ENCODE measurements around the gene ACAD8.

The ACAD8 gene

DNA sequence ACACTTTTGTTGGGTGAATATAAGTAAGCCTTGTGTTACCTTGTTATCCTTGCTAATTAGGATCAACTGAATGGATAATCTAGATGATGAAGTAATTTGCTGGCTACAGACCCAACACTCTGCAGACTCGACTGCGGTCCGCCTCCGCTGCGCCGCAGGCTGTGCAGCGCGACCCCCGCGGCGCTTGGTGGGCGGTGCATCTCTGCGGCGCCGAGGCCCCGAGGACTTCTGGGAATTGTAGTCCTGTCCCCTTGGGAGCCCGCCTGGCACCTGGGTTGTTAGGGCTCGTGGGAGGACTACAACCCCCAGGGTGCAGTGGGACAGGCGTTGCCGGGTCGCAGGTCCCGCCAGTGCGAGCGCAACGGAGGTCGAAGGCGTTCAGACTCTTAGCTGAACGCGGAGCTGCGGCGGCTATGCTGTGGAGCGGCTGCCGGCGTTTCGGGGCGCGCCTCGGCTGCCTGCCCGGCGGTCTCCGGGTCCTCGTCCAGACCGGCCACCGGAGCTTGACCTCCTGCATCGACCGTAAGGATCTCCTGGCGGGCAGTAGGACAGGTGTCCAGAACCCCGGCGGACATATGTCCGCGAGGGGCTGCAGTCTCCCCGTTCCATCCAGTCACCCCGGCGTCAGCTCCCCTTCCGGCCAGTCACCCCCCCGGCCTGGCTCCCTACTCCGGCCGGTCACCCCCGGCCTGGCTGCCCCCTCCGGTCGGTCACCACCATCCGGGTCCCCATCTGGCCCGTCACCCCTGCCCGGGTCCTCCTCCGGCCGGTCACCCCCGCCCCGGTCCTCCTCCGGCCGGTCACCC lies at the start of gene ACAD8, which contains the start of gene THYN1:
Gene ACAD8, plus strand, starts transcription at position 381 of the 806 bp plus-strand sequence. Its CDS starts 33 bp downstream, at position 414.
Gene THYN1, minus strand, starts transcription at position 165 of the 806 bp plus-strand sequence. CDS start 470 bp downstream, outside the sequence.
- DNase-seq: peak; percentile 96

- DNase-seq: no peak
Observed at GRCh38 chr11:134205729-134206128, 47.6 kb upstream of the ACAD8 start.

DNA sequence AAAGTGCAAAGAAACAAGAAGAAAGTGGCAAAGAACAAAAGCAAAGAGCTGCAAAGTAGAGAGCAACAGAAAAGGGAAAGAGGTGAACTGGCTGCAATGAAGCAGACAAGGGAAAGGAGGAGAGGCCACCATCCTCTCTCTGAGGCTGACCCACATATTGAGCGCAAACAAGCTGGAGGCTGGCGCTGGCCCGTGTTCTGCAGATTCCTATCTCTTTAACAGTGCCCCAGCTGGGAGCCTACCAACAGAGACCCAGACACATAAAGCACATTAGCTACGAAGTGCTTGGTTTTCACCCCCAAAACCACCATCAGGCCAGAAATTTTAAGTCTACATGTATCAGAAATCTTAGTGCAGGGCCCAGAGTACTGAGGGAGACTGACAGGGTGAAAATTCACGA lies 47.2 kb upstream of the ACAD8 start:
- DNase-seq: no peak

DNA sequence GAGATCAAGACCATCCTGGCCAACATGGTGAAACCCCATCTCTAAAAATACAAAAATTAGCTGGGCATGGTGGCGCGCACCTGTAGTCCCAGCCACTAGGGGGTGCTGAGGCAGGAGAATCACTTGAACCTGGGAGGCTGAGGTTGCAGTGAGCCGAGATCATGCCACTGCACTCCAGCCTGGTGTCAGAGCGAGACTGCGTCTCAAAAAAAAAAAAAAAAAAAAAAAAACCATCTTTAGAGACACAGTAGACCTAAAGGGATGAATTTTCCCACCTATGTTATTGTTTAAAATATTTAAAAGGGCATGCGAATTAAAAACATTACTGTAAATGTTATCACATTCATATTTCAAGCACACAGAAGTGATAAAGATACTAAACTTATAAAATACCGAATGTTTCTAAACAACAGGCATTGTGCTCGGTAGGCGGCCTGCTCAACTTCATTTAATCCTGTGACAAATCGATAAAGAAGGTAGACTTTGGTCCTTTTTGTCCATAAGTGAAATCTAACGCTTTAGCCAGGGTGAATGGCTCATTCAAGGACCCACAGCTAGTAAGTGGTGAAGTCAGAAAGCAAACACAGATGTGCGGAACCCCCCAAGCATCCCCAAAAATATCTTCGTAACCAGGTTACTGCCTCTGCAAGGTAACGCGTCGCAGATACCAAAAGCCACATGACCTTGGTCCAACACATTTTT lies 45.7 kb upstream of the ACAD8 start:
- DNase-seq: peak; percentile 50

DNA sequence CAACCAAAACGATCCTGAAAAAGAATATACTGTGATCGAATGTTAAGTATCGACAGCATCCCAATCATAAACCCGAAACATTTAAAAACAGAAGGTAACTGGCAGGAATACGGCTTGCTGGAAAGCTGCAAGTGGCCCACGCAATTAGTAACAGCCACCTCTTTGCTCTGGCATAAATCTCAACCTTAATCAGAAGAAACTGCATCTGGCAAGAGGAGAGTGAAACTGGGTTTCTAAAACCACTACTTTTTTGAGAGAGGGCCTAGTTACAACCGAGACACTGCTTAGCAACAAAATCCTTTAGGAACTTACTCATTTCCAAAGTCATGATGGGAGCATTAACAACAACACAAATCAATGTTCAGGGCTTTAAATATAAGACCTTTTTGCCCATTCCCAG lies 37.5 kb upstream of the ACAD8 start:
- DNase-seq: no peak

- DNase-seq: no peak
Observed at GRCh38 chr11:134216816-134217215, 36.6 kb upstream of the ACAD8 start.

GRCh38 chr11:134223121-134223520 lies 30.2 kb upstream of the ACAD8 start:
- no peak for DNase-seq

- DNase-seq: peak; percentile 96
Observed at GRCh38 chr11:134223836-134224709, 29.3 kb upstream of the ACAD8 start, which contains the start of the genes NCAPD3 and VPS26B. TSS of gene NCAPD3 (minus strand) at chr11:134223967. CDS start at chr11:134223926, 41 bp downstream. TSS of gene VPS26B (plus strand) at chr11:134224671. CDS start at chr11:134225123, 452 bp downstream.

DNA sequence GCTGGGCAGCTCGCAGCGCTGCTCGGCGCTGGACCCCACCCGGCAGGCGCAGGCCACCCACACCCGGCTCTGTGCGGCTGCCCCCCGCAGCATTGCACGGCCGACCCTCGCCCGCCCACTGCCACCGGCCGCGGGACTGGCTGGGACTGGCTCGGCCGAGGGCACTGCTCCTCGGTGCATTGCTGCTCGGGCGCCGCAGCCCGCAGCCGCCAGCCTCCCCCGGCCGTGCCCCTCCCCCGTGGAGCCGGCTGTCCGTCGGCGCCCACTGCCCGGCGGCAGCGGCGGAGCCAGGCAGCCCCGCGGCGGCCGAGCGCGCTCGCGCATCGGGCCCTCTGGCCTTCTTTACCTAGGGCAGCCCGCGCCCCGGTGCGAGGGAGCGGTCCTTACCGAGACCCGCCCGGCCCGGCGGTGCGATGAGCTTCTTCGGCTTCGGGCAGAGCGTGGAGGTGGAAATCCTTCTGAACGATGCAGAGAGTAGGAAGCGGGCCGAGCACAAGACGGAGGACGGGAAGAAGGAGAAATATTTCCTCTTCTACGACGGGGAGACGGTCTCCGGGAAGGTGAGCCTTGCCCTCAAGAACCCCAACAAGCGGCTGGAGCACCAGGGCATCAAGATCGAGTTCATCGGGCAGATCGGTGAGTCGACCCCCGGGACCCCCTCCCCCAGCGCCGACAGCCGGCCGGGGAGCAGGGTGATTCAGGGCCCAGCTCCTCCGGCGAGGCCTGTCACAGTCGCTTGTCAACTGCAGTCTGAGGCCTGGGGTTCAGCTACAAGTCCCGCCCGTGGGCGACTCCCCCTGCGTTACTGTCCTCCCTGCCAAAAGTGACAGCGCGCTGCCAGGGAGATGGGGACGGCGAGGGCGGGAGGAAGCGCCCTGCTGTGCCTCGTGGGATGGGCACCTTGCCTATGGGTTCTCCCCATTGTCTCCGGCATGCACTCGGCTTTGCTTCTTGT lies 28.4 kb upstream of the ACAD8 start:
- peak; percentile 28 for DNase-seq

DNA sequence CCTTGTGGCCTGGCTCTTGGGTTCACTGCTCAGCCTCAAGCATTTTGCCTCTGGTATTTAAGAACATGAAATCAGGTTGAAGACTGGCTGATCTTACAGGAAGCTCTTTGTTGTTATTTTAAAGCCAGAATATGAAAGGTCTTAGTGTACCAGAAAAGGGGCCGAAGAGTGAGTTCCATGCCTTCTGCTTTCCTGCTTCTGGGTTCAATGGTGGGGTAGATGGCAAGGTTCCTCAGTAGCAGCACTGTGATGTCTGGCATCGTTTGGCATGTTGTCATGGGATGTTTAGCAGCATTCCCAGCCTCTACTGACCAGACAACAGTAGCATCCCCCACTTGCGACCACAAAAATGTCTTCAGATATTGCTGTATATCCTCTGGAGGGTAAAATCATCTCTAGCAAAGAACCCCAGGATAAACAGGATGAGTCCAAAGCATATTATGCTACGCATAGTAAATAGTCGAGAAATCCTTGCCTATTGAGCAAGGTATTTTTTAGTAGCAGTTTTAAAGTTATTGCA lies 26.5 kb upstream of the ACAD8 start:
- no peak for DNase-seq

GRCh38 chr11:134228625-134229024 lies 24.7 kb upstream of the ACAD8 start:
- peak; percentile 42 for DNase-seq

DNA sequence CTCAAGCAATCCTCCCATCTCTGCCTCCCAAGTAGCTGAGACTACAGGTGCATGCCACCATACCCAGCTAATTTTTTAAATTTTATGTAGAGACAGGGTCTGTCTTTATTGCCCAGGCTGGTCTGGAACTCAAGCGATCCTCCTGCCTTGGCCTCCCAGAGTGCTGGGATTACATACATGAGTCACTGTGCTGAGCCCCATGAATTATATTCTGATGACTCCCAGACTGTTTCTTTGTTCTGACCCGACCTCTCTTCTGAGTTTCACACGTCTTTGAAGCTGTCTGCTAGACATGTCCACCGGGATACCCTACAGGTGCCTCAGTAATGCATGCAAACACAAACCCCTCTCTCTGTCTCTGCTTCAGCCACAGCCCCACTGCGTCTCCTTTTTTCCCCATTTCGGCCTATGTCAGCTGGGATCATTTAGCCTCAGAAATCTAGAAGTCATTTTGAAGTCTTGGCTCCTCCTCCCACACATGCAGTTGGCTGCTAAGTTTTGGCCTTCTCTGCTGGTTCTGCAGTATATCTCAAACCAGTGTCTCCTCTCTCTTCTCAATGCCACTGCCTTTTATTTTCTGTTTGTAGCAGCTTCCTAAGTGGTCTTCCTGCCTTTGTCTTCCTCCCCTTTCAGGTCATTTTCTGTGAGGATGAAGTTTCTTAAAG lies 24.1 kb upstream of the ACAD8 start:
- DNase-seq: no peak

GRCh38 chr11:134230339-134230738 lies 23.0 kb upstream of the ACAD8 start:
- DNase-seq: no peak

- no peak for DNase-seq
Observed at GRCh38 chr11:134231958-134232659, 21.3 kb upstream of the ACAD8 start.

DNA sequence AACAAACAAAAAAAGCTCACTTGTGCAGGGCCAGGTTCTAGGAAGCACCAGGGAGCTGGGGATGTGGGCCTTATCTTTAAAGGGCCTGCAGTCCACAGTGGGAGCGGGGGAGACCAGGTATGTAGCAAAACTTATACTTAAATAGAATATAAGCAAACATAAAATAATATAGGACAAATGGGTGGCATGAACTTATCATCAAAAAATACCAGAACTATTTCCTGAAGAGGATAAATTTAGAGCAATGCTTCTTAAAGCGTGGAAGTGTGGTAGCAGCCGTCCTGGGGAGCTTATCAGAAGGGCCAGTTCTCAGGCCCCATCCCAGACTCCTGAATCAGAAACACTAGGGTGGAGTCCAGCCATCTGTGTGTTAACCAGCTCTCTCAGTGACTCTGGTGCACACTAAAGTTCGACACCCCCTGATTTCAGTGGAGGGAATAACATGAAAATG lies 19.6 kb upstream of the ACAD8 start:
- no peak for DNase-seq

GRCh38 chr11:134235399-134235798 lies 18.0 kb upstream of the ACAD8 start:
- DNase-seq: no peak

DNA sequence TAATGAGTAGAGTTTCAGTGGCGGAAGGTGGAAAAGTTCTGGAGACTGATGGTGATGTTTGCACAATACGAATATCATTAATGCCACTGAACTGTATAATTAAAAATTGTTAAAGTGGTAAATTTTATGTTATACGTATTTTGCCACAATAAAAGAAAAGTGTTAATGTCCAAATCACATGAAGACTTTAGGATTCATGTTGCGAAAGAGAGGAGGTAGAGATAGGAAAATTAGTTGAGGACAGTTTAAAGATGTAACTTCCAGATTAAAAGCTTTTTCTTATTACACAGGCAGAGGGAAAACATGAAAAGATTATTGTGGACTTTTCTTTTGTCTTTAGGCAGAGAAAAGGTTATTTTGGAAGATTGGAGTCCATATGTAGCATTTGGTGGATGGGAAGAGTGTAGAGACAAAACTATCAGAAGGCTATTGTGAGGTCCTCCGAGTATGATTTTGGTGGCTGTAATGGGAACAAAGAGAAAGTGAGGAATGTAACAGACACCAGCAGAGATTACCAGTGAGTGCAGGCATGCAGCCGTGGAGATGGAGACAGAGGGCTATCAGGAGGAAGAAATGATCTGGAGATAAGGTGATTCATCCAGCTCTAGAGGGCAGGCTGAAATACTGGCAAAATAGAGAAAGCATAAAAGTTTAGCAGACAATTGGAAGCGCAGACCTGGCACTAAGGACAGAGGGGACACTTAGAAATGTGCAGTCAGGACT lies 16.4 kb upstream of the ACAD8 start:
- DNase-seq: no peak

- DNase-seq: no peak
Observed at GRCh38 chr11:134237557-134237922, 15.8 kb upstream of the ACAD8 start.

DNA sequence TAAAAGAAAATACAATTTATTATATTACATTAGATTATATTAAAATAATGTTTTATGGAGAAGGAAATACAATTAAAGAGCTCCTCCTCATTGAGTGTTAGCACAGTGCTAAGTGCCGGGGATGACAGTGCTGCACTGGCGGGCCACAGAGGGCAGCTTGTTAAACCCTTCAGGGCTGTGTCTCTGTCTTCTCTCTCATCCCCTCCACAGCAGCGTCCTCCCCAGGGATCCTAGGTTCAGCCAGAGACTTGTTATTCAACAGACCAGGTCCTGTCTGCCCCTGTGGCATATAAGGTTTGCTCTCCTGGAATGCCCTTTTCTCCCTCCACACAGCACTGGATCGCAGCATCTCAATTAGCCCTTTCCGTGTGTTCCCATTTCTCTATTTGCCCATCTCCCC lies 14.4 kb upstream of the ACAD8 start:
- DNase-seq: no peak
